Measurements from ENCODE around the gene TUBB4A.
A peak's percentile ranks its signal among the peaks of the same experiment; 100 is the strongest.
"Not testable (repeated sequence)": the region's sequence is repeated elsewhere in the genome, so short reads cannot be mapped to it uniquely, and the experiment has no call there.

The TUBB4A gene

GRCh38 chr19:6524311-6524710 lies 22.2 kb upstream of the TUBB4A start:
- no peak for DNase-seq (ENCODE audit: low read depth, low spot score)

- DNase-seq (ENCODE audit: low read depth, low spot score) = no peak
These were observed 20.6 kb upstream of the TUBB4A start for GRCh38 chr19:6522712-6523111.

GRCh38 chr19:6521718-6522646 lies 19.9 kb upstream of the TUBB4A start:
- DNase-seq (ENCODE audit: low read depth, low spot score) = no peak

- no peak for DNase-seq (ENCODE audit: low read depth, low spot score)
These were observed 17.2 kb upstream of the TUBB4A start for GRCh38 chr19:6519289-6519688.

GRCh38 chr19:6518145-6518911 lies 16.2 kb upstream of the TUBB4A start:
- DNase-seq (ENCODE audit: low read depth, low spot score) = no peak

DNA sequence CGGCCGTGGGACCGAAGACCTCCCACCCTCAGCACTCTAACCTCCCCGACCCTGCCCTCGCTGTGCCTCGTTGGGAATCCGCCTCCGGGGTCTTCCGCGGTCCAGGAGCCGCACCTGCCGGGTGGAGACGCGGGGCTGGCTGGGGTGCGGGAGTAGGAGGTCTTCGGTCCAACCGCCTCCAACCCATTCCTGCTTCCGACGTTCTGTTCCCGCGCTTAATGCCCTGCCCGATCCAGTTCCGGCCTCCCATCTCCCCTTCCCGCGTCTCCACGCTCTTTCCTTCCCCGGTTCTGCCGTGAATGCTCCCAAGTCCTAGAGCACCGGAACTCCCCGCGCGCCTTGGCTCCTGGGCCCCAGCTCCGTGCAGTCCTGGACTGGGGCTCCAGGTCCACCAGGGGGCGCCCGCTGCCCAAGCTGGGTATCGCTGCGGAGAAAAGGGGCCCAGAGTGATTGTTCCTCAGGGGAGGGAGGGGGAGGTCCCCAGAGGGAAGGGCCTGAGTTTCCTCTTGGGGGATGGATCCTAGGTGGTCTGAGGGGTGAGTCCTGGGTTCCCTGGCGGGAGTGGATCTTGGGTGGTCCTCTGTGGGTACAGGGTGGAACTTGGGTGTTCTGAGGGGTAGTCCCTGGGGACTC lies 14.7 kb upstream of the TUBB4A start:
- peak; percentile 89 for DNase-seq (ENCODE audit: low read depth, low spot score)

- DNase-seq (ENCODE audit: low read depth, low spot score) = peak; percentile 7
These were observed 14.0 kb upstream of the TUBB4A start for GRCh38 chr19:6516018-6516658.

- DNase-seq (ENCODE audit: low read depth, low spot score) = no peak
These were observed 12.9 kb upstream of the TUBB4A start for GRCh38 chr19:6514926-6515544.

DNA sequence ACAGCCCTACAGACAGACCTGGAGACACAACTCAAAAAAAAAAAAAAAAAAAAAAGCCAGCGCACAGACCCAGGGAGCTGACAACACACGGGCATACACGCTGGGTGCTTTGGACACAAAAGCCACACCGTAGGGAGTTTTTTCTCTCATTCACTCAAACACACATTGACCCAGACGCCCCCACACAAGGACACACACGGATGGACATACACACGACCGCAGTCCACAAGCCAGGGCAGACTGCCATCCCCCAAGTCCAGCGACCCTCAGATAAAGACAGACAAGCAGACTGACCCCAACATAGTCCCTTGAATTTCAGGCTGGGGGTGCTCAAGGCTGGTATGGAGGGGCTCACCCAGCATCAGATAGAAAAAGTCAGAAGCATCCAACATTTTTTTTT lies 12.0 kb upstream of the TUBB4A start:
- DNase-seq (ENCODE audit: low read depth, low spot score) = no peak

DNA sequence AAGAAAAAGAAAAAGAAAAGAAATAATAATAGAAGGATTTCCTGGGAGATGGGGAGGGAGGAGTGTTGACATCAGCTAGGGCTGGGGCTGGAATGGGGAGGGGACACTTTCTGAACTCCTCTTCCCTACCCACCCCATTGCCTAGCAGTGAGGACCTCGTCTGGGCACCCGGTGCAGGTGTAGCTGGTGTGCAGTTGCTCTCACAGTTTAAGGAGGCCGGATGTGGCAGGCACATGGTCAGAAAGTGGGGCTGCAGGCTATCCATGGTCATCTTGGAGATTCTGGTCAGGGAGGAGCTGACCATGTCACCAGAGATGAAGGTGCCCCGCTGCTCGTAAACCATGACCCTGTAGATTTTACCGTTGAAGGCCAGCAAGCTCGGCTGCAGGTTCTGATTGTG lies 8.5 kb upstream of the TUBB4A start:
- no peak for DNase-seq (ENCODE audit: low read depth, low spot score)

DNA sequence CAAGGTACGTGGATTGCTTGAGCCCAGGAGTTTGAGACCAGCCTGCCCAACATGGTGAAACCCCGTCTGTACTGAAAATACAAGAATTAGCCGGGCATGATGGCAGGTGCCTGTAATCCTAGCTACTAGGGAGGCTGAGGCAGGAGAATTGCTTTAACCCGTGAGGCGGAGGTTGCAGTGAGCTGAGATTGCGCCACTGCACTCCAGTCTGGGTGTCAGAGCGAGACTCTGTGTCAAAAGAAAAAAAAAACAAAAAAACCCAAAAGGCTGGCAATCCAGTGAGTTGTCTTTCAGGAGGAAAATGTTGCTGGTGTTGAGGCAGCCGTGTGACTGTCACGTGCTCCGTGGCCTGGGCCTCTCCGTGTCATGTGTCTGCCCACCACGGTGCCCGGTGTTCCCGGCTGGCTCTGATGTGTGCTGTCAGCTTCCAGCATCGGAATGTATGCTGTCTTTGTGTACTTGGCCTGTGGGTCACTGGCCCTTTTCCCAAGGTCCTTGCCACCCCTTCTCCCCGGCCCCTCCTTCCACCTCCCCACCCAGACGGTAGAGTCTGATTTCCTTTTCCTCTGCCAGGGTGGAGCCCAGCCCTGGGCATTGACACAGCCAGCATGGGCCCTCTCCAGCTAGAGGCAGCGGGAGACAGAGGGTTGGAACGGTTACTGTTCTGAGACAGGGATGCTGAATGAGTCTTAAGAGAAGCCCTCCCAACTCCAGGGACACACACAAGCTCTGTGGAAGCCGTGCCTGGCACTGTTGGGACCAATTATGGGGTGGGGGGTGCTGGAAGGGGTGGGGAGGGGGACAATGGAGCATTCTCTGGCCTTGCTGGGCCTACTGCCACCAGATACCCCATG lies 7.2 kb upstream of the TUBB4A start:
- no peak for DNase-seq (ENCODE audit: low read depth, low spot score)

DNA sequence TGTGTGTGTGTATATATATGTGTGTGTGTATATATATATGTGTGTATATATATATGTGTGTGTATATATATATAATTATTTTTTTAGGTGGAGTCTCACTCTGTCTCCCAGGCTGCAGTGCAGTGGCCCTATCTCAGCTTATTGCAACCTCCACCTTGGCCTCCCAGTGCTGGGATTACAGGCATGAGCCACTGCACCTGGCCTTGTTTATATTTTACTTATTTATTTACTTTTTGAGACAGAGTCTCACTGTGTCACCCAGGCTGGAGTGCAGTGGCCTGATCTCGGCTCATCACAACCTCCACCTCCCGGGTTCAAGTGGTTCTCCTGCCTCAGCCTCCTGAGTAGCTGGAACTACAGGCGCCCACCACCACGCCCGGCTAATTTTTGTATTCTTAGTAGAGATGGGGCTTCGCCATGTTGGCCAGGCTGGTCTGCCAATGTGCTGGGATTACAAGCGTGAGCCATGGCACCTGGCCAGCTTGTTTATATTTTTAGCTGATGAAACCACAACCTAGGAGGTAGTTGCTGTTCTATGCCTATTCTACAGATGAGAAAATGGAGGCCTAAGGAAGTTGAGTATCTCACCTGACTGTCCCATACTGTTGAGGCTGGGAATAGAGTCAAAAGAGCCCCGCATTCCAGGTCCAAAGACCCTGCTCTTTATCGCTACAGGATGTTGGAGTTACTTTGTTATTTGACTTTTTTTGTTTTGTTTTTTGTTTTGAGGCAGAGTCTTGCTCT lies 6.1 kb upstream of the TUBB4A start:
- not testable (repeated sequence) for DNase-seq (ENCODE audit: low read depth, low spot score)

DNA sequence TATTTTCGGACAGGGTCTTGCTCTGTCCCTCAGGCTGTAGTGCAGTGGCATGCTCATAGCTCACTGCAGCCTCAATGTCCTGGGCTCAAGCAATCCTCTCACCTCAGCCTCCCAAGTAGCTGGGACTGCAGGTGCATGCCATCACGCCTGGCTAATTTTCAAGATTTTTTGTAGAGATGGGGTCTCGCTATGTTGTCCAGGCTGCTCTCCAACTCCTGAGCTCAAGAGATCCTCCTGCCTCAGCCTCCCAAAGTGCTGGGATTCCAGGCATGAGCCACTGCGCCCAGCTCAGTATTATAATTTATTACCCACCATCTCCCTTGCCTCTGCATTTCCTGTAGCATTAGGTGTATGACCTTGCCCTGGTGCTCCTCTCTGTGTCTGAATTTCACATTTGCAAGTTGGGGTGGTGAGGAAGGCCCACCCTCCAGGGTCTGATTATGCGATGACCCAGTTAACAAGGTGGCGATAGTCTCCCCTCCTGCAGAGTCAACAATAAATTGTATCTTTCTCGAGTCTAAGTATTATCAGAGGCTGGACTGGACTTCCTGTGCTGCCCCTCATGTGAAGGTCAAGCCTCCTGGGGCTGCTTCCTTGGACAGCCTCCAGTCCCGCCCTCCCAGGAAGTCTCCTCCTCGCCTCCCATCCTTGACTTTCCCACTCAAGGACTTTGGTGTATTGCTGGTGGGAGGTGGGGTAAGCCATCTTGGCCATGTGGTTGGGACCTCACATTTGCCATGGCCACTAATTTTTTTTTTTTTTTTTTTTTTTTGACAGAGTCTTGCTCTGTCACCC lies 1.5 kb upstream of the TUBB4A start:
- DNase-seq (ENCODE audit: low read depth, low spot score) = no peak

- no peak for DNase-seq (ENCODE audit: low read depth, low spot score)
These were observed 1.0 kb downstream of the TUBB4A start for GRCh38 chr19:6500837-6501739.

DNA sequence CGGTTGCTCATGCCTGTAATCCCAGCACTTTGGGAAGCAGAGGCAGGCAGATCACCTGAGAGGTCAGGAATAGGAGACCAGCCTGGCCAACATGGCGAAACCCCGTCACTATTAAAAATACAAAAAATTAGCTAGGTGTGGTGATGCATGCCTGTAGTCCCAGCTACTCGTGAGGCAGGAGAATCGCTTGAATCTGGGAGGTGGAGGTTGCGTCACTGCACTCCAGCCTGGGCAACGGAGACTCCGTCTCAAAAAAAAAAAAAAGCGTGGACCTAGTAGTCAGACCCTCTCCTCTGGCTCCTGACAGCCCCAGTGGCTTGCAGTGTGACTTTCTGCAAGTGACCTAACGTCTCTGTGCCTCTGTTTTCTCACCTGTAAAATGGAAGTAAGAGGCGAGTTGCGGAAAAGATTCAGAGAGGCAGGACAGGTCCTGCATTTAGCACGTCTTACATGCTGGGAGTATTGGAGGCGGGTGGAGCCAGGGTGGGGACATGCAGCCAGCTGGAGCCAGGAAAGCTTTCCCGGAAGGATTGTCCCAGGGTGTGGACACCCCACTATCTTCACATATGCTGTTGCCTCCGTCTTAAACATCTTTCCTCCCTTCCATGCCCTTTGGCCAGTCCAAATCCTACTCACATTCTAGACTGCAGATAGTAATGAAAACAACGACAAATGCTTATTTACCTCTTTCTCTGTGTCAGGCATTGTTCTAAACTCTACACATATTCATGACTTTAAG lies 2.9 kb downstream of the TUBB4A start:
- no peak for DNase-seq (ENCODE audit: low read depth, low spot score)

- DNase-seq (ENCODE audit: low read depth, low spot score) = no peak
These were observed 3.6 kb downstream of the TUBB4A start for GRCh38 chr19:6498294-6499036.
